ENCODE results near the gene TTN.

The TTN gene

DNA sequence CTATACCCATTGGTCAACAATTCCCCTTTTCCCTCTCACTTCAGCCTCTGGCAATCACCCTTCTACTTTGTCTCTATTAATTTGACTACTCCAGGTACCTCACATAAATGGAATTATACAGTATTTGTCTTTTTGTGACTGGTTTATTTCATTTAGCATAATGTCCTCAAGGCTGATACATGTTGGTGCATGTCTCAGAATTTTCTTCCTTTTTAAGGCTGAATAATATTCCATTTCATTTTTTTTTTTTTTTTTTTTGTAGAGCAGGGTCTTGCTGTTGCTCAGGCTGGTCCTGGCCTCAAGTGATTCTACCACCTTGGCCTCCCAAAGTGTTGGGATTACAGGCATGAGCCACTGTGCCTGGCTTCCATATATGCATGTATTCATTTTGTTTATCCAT is 330.7 kb downstream of the TTN start:
- H2AK5ac ChIP-seq (ENCODE audit: low read length), result no peak overlapping the region
- H2BK5ac ChIP-seq (ENCODE audit: low read length), result no peak overlapping the region
- H3K56ac ChIP-seq (ENCODE audit: low read length), result no peak overlapping the region
- H2BK15ac ChIP-seq (replicated peaks; ENCODE audit: low read depth), result no peak overlapping the region
- DNase-seq, result no peak
- no peak overlapping the region for H3K18ac ChIP-seq (ENCODE audit: low read length)
- no peaks in the 10 kb centered on the region for H3K36me3 ChIP-seq (ENCODE audit: control insufficient read depth, insufficient read depth, low read length)
- H3K79me1 ChIP-seq (ENCODE audit: low read length), result peaks cover 2% of the 10 kb centered on the region
- no peak overlapping the region for H3K9ac ChIP-seq (ENCODE audit: low read length)
- H3K23ac ChIP-seq (ENCODE audit: low read length), result no peak overlapping the region
- H2BK120ac ChIP-seq (ENCODE audit: low read depth, low read length), result no peak overlapping the region
- H3K27me3 ChIP-seq (ENCODE audit: insufficient read depth, low read length, poor library complexity), result no peaks in the 10 kb centered on the region
- H4K5ac ChIP-seq (ENCODE audit: low read length), result no peak overlapping the region
- no peaks in the 10 kb centered on the region for H3K4me1 ChIP-seq (ENCODE audit: control insufficient read depth, low read depth, low read length)
- no peak overlapping the region for H3K4me2 ChIP-seq (ENCODE audit: low read length)
- no peak overlapping the region for H3K27ac ChIP-seq (ENCODE audit: low read depth, low read length)
- H3K4me3 ChIP-seq (ENCODE audit: low read length), result no peak overlapping the region
- H4K8ac ChIP-seq (ENCODE audit: low read depth, low read length), result no peak overlapping the region
- no peak overlapping the region for H3K4ac ChIP-seq (ENCODE audit: low read depth, low read length)
- peaks cover 2% of the 10 kb centered on the region for H3K79me2 ChIP-seq (ENCODE audit: control insufficient read depth, insufficient read depth, low read length)
